ENCODE results near the gene SGIP1. TPM values are rescaled to one million over a fixed set of nuclear protein-coding genes. Genes with fewer than 3 reads are reported as not detected.

SGIP1 gene
- total RNA-seq, 1 experiment from 2014 or later: not detected

DNA sequence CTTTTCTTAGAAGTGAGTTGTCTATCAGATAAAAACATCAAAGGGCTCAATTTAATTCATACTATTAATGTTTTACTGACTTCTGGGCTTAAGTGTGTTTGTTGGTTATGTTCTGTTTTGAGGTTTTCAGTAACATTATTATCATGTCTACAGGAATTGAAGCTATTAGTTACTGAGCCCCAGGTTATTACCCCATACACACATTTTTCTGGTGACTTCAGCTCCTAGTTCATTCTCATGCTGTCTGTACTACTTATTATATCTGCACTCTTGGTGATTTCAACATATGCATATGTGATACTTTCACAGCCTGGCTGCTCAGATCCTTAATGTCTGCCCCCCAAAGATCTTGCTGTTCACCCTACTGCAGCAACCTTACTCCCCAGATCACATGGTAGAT lies 27.0 kb upstream of the SGIP1 start:
- no TSS peak for BruUV-seq (replicated peaks)
- no peak for TF ChIP-seq EZH2phosphoT487 (IDR thresholded peaks at IDR 0.05; ENCODE audit: borderline replicate concordance, low read length)

DNA sequence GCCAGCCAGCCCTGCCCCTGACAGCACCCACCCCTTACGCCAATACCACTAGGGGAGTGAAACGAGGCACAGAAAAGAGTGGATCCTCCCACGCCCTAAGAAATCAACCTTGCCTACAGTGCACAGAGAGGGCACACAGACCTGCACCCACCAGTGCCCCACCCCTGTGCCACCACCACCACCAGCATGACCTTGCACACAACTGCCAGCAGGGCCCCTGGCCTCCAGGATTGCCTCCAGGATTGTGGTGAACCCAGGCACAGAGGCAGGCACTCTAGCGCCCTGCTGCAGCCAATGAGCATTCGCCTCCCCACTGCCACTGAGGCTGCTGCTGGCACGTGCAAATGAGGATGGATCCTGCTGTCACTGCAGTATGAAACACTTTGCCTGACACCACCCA lies 23.5 kb upstream of the SGIP1 start:
- Histone ChIP-seq H3K9ac (ENCODE audit: low read length) (no peak overlapping the region), H3K27ac (ENCODE audit: low read length) (no peak overlapping the region), H3K36me3 (ENCODE audit: low read depth, low read length) (no peaks in the 10 kb centered on the region), H3K4me3 (ENCODE audit: low read length) (no peak overlapping the region), H4K20me1 (ENCODE audit: low read length) (no peaks in the 10 kb centered on the region), H2AFZ (ENCODE audit: low read length) (no peak overlapping the region), H3K9me3 (ENCODE audit: low read length) (no peaks in the 10 kb centered on the region), H3K9me2 (replicated peaks; ENCODE audit: low read length) (no peaks in the 10 kb centered on the region), H3K4me1 (ENCODE audit: insufficient read depth, low read length) (no peaks in the 10 kb centered on the region), H3F3A (ENCODE audit: low read length, unreplicated experiment) (no peaks in the 10 kb centered on the region), H3K4me2 (ENCODE audit: low read length) (no peak overlapping the region), H3K27me3 (ENCODE audit: low read length) (peaks cover 22% of the 10 kb centered on the region), H3K79me2 (ENCODE audit: low read length) (no peaks in the 10 kb centered on the region)
- intact Hi-C loops (cut with micrococcal nuclease): no loop called here
- ChIA-PET POLR2A (ENCODE audit: unreplicated experiment) (no interaction called here), CTCF (no interaction called here)
- TF ChIP-seq EZH2 (IDR thresholded peaks at IDR 0.05; ENCODE audit: low read length, unreplicated experiment) (no peak), EZH2phosphoT487 (IDR thresholded peaks at IDR 0.05; ENCODE audit: borderline replicate concordance, low read length) (no peak)
- TF ChIP-seq, protein P1, sequence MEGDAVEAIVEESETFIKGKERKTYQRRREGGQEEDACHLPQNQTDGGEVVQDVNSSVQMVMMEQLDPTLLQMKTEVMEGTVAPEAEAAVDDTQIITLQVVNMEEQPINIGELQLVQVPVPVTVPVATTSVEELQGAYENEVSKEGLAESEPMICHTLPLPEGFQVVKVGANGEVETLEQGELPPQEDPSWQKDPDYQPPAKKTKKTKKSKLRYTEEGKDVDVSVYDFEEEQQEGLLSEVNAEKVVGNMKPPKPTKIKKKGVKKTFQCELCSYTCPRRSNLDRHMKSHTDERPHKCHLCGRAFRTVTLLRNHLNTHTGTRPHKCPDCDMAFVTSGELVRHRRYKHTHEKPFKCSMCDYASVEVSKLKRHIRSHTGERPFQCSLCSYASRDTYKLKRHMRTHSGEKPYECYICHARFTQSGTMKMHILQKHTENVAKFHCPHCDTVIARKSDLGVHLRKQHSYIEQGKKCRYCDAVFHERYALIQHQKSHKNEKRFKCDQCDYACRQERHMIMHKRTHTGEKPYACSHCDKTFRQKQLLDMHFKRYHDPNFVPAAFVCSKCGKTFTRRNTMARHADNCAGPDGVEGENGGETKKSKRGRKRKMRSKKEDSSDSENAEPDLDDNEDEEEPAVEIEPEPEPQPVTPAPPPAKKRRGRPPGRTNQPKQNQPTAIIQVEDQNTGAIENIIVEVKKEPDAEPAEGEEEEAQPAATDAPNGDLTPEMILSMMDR (conservative IDR thresholded peaks at IDR 0.05; ENCODE audit: low read depth, low read length): no peak
- DNase-seq: no peak
- ATAC-seq: no peak
- no TSS peak for BruUV-seq (replicated peaks)

More for the DNA sequence above, 27.0 kb upstream of the SGIP1 start:
- H3K27me3 ChIP-seq (ENCODE audit: low read length): peaks cover 24% of the 10 kb centered on the region
- H3K4me1 ChIP-seq (ENCODE audit: insufficient read depth, low read length): no peaks in the 10 kb centered on the region
- ChIA-PET POLR2A (ENCODE audit: unreplicated experiment) (no interaction called here), CTCF (no interaction called here)
- no peaks in the 10 kb centered on the region for H4K20me1 ChIP-seq (ENCODE audit: low read length)
- H3K9me2 ChIP-seq (replicated peaks; ENCODE audit: low read length): no peaks in the 10 kb centered on the region
- H3K79me2 ChIP-seq (ENCODE audit: low read length): no peaks in the 10 kb centered on the region
- intact Hi-C loops (cut with micrococcal nuclease): no loop called here
- H3K27ac ChIP-seq (ENCODE audit: low read length): no peak overlapping the region
- H3F3A ChIP-seq (ENCODE audit: low read length, unreplicated experiment): no peaks in the 10 kb centered on the region
- H3K4me2 ChIP-seq (ENCODE audit: low read length): no peak overlapping the region
- no peak for DNase-seq
- no peaks in the 10 kb centered on the region for H3K36me3 ChIP-seq (ENCODE audit: low read depth, low read length)
- no peak overlapping the region for H2AFZ ChIP-seq (ENCODE audit: low read length)
- H3K9me3 ChIP-seq (ENCODE audit: low read length): no peaks in the 10 kb centered on the region
- no peak overlapping the region for H3K9ac ChIP-seq (ENCODE audit: low read length)
- H3K4me3 ChIP-seq (ENCODE audit: low read length): no peak overlapping the region
- no peak for ATAC-seq

DNA sequence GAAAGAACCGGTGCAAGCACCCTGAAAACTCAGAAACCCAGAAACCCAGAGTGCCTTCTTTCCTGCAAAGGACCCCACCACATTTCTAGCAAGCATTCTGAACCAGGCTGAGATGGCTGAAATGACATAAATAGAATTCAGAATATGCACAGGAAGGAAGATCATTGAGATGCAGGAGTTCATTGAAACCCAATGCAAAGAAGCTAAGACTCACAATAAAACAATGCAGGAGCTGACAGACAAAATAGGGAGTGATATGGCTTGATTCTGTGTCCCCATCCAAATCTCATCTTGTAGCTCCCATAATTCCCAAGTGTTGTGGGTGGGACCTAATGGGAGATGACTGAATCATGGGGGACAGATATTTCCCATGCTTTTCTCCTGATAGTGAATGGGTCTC lies 22.8 kb upstream of the SGIP1 start:
- CTCF ChIA-PET: no interaction called here

More for the DNA sequence above, 22.8 kb upstream of the SGIP1 start:
- Histone ChIP-seq H3K9me2 (replicated peaks; ENCODE audit: low read length) (no peaks in the 10 kb centered on the region), H3K79me2 (ENCODE audit: low read length) (no peaks in the 10 kb centered on the region), H2AFZ (ENCODE audit: low read length) (no peak overlapping the region), H4K20me1 (ENCODE audit: low read length) (no peaks in the 10 kb centered on the region), H3F3A (ENCODE audit: low read length, unreplicated experiment) (no peaks in the 10 kb centered on the region), H3K4me3 (ENCODE audit: low read length) (no peak overlapping the region), H3K27ac (ENCODE audit: low read length) (no peak overlapping the region), H3K36me3 (ENCODE audit: low read depth, low read length) (no peaks in the 10 kb centered on the region), H3K9me3 (ENCODE audit: low read length) (no peaks in the 10 kb centered on the region), H3K4me1 (ENCODE audit: insufficient read depth, low read length) (no peaks in the 10 kb centered on the region), H3K9ac (ENCODE audit: low read length) (no peak overlapping the region), H3K4me2 (ENCODE audit: low read length) (no peak overlapping the region), H3K27me3 (ENCODE audit: low read length) (peaks cover 22% of the 10 kb centered on the region)
- BruUV-seq (replicated peaks): no TSS peak
- DNase-seq (no peak), ATAC-seq (no peak)
- intact Hi-C loops (cut with micrococcal nuclease): no loop called here
- TF ChIP-seq EZH2phosphoT487 (IDR thresholded peaks at IDR 0.05; ENCODE audit: borderline replicate concordance, low read length): no peak
- TF ChIP-seq, protein P1 (conservative IDR thresholded peaks at IDR 0.05; ENCODE audit: low read depth, low read length): no peak
- TF ChIP-seq EZH2 (IDR thresholded peaks at IDR 0.05; ENCODE audit: low read length, unreplicated experiment): no peak
- POLR2A ChIA-PET (ENCODE audit: unreplicated experiment): no interaction called here

Data from PC-3 (cell line).